T47D (cell line): ENCODE measurements around the gene NBPF12.
"Not testable (repeated sequence)": the region's sequence is repeated elsewhere in the genome, so short reads cannot be mapped to it uniquely, and the experiment has no call there.

Experiments used
- DNase-seq, 2 experiments: peaks; one replicate each; pipeline versions ENCODE4 v3.0.0 to v3.0.0-alpha.2; 2011 to 2012; ENCODE audit warnings: low read depth in 1 of 2, low spot score in 1 of 2
- in situ Hi-C: cut with HindIII; loops from 2 replicates; pipeline ENCODE4 v1.10.0; 2016; ENCODE audit warnings: low sequenced_read_pairs, low pct_unique_long_range_greater_than_20kb

NBPF12 gene

GRCh38 chr1:146938242-146938902, at the start of gene NBPF12:
Gene NBPF12 (plus strand): TSS chr1:146938324. CDS start chr1:146960144, 21,820 bp downstream.
- in situ Hi-C loops = not testable (repeated sequence)
- peak in 1 of 2 experiments; percentile 90 for DNase-seq

- DNase-seq, in situ Hi-C loops: not testable (repeated sequence)
Observed at GRCh38 chr1:146891355-146891754, 46.8 kb upstream of the NBPF12 start.

GRCh38 chr1:146892331-146892730, 45.8 kb upstream of the NBPF12 start:
- in situ Hi-C loops, DNase-seq: not testable (repeated sequence)

- in situ Hi-C loops, DNase-seq: not testable (repeated sequence)
Observed at GRCh38 chr1:146907565-146908261, 30.4 kb upstream of the NBPF12 start.

GRCh38 chr1:146912975-146913374, 25.1 kb upstream of the NBPF12 start:
- peak in 1 of 2 experiments; percentile 50 for DNase-seq
- in situ Hi-C loops = not testable (repeated sequence)

- DNase-seq, in situ Hi-C loops: not testable (repeated sequence)
Observed at GRCh38 chr1:146920811-146921210, 17.3 kb upstream of the NBPF12 start.

GRCh38 chr1:146922614-146923013, 15.5 kb upstream of the NBPF12 start:
- DNase-seq, in situ Hi-C loops: not testable (repeated sequence)

- DNase-seq, in situ Hi-C loops: not testable (repeated sequence)
Observed at GRCh38 chr1:146924106-146924505, 14.0 kb upstream of the NBPF12 start.

GRCh38 chr1:146926413-146926812, 11.7 kb upstream of the NBPF12 start:
- in situ Hi-C loops, DNase-seq: not testable (repeated sequence)

- DNase-seq, in situ Hi-C loops: not testable (repeated sequence)
Observed at GRCh38 chr1:146930225-146930624, 7.9 kb upstream of the NBPF12 start.

GRCh38 chr1:146934390-146935223, 3.5 kb upstream of the NBPF12 start:
- in situ Hi-C loops = not testable (repeated sequence)

GRCh38 chr1:146937462-146937861, 662 bp upstream of the NBPF12 start:
- DNase-seq, in situ Hi-C loops: not testable (repeated sequence)

More at GRCh38 chr1:146934390-146935223, 3.5 kb upstream of the NBPF12 start:
- DNase-seq = not testable (repeated sequence)

- in situ Hi-C loops = not testable (repeated sequence)
Observed at GRCh38 chr1:146938927-146939786, 1.0 kb downstream of the NBPF12 start.

GRCh38 chr1:146940293-146940692, 2.2 kb downstream of the NBPF12 start:
- DNase-seq, in situ Hi-C loops: not testable (repeated sequence)

More at GRCh38 chr1:146938927-146939786, 1.0 kb downstream of the NBPF12 start:
- peak in 1 of 2 experiments; percentile 57 for DNase-seq

- in situ Hi-C loops, DNase-seq: not testable (repeated sequence)
Observed at GRCh38 chr1:146943342-146943886, 5.3 kb downstream of the NBPF12 start.

GRCh38 chr1:146948127-146948526, 10.0 kb downstream of the NBPF12 start:
- in situ Hi-C loops = not testable (repeated sequence)

GRCh38 chr1:146964340-146964739, 26.2 kb downstream of the NBPF12 start:
- in situ Hi-C loops, DNase-seq: not testable (repeated sequence)

More at GRCh38 chr1:146948127-146948526, 10.0 kb downstream of the NBPF12 start:
- DNase-seq = not testable (repeated sequence)
